GM23338 (cell line): Measurements from ENCODE around the gene RMI1. TPM values are rescaled to one million over a fixed set of nuclear protein-coding genes. Genes with fewer than 3 reads are reported as not detected.

ENCODE experiments used
- ATAC-seq: fragments of 200-7000 bp; cut with Tn5 transposase; 3 replicates; pipeline ENCODE4 v1.9.1; 2020
- DNase-seq: peaks from one replicate; pipeline ENCODE4 v3.0.0-alpha.2; 2015; ENCODE audit warnings: low spot score
- H2AFZ ChIP-seq: fragments of 200-600 bp; sonication (generic); 2 replicates; pipeline ENCODE4 v1.8.0; 2016; ENCODE audit warnings: antibody characterized with exemption, mild to moderate bottlenecking, moderate library complexity
- H3F3A ChIP-seq: fragments of 200-600 bp; sonication (generic); replicated peaks from 2 replicates; pipeline ENCODE4 v1.8.0; 2017; ENCODE audit warnings: antibody characterized with exemption, mixed run types, low read depth
- H3K27ac ChIP-seq: fragments of 200-600 bp; sonication (generic); 2 replicates; pipeline ENCODE4 v1.6.1; 2016; ENCODE audit warnings: low read depth
- H3K27me3 ChIP-seq: fragments of 200-600 bp; sonication (generic); 2 replicates; pipeline ENCODE4 v1.8.0; 2016; ENCODE audit warnings: mild to moderate bottlenecking, mixed run types, moderate library complexity; ENCODE audit not compliant: insufficient read depth
- H3K36me3 ChIP-seq: fragments of 200-600 bp; sonication (generic); 2 replicates; pipeline ENCODE4 v1.8.0; 2016; ENCODE audit warnings: mild to moderate bottlenecking; ENCODE audit not compliant: insufficient read depth
- H3K4me1 ChIP-seq: fragments of 200-600 bp; sonication (generic); 2 replicates; pipeline ENCODE4 v1.8.0; 2016; ENCODE audit warnings: mild to moderate bottlenecking, moderate library complexity; ENCODE audit not compliant: insufficient read depth
- H3K4me2 ChIP-seq: fragments of 200-600 bp; sonication (generic); 2 replicates; pipeline ENCODE4 v1.7.1; 2017; ENCODE audit warnings: mixed run types
- H3K4me3 ChIP-seq: fragments of 200-600 bp; sonication (generic); 2 replicates; pipeline ENCODE4 v1.6.1; 2016; ENCODE audit warnings: mixed run types
- H3K79me2 ChIP-seq: fragments of 200-600 bp; sonication (generic); replicated peaks from 2 replicates; pipeline ENCODE4 v1.8.0; 2017; ENCODE audit warnings: mild to moderate bottlenecking; ENCODE audit not compliant: insufficient read depth
- H3K9me2 ChIP-seq: fragments of 200-600 bp; sonication (generic); 2 replicates; pipeline ENCODE4 v1.8.0; 2017; ENCODE audit not compliant: insufficient read depth
- H4K20me1 ChIP-seq: fragments of 200-600 bp; sonication (generic); replicated peaks from 2 replicates; pipeline ENCODE4 v1.8.0; 2017; ENCODE audit warnings: mild to moderate bottlenecking; ENCODE audit not compliant: insufficient read depth
- H3K27ac Mint-ChIP-seq: 2 replicates; pipeline ENCODE4 v1.8.0; 2020; ENCODE audit warnings: inconsistent platforms, mild to moderate bottlenecking, moderate library complexity, mixed read lengths
- H3K27me3 Mint-ChIP-seq: 3 replicates; pipeline ENCODE4 v1.8.0; 2022; ENCODE audit warnings: low read depth, mild to moderate bottlenecking, moderate library complexity, mixed read lengths, inconsistent platforms; ENCODE audit not compliant: insufficient read depth, poor library complexity
- H3K36me3 Mint-ChIP-seq: 3 replicates; pipeline ENCODE4 v1.8.0; 2021; ENCODE audit warnings: low read depth, mild to moderate bottlenecking, inconsistent platforms, moderate library complexity, mixed read lengths
- H3K4me1 Mint-ChIP-seq: 3 replicates; pipeline ENCODE4 v1.8.0; 2020; ENCODE audit warnings: mild to moderate bottlenecking, inconsistent platforms, mixed read lengths
- H3K4me3 Mint-ChIP-seq: 3 replicates; pipeline ENCODE4 v1.8.0; 2021; ENCODE audit warnings: moderate library complexity, mild to moderate bottlenecking, inconsistent platforms, mixed read lengths
- H3K9me3 Mint-ChIP-seq: 3 replicates; pipeline ENCODE4 v1.8.0; 2020; ENCODE audit warnings: moderate library complexity, mild to moderate bottlenecking, inconsistent platforms, mixed read lengths
- CREB1 ChIP-seq: fragments of 250-450 bp; sonication (Bioruptor Pico); IDR thresholded peaks from 2 replicates; pipeline ENCODE4 v1.5.0; 2020; ENCODE audit warnings: low read depth, mild to moderate bottlenecking, moderate library complexity
- CTCF ChIP-seq, 2 experiments: fragments of 200-600 bp in 1 of 2; sonication (generic) in 1 of 2; conservative IDR thresholded peaks; 2 replicates each; pipeline versions ENCODE4 v1.5.1 to v1.6.1; 2016 to 2017; ENCODE audit warnings: antibody characterized with exemption in 2 of 2, low read depth in 2 of 2, mild to moderate bottlenecking in 2 of 2, moderate library complexity in 1 of 2
- ETS1 ChIP-seq: IDR thresholded peaks from 2 replicates; pipeline ENCODE4 v1.6.1; 2016; ENCODE audit warnings: antibody characterized with exemption
- EZH2 ChIP-seq: fragments of 200-600 bp; sonication (generic); IDR thresholded peaks from one replicate; pipeline ENCODE4 v1.8.0; 2017; ENCODE audit warnings: antibody characterized with exemption, mild to moderate bottlenecking, low read depth; ENCODE audit not compliant: unreplicated experiment
- EZH2phosphoT487 ChIP-seq: fragments of 200-600 bp; sonication (generic); IDR thresholded peaks from one replicate; pipeline ENCODE4 v1.8.1; 2018; ENCODE audit warnings: antibody characterized with exemption; ENCODE audit not compliant: unreplicated experiment
- POLR2AphosphoS5 ChIP-seq: IDR thresholded peaks from 2 replicates; pipeline ENCODE4 v1.6.1; 2016; ENCODE audit warnings: antibody characterized with exemption, low read depth
- REST ChIP-seq: IDR thresholded peaks from one replicate; pipeline ENCODE4 v1.6.1; 2018; ENCODE audit warnings: antibody characterized with exemption; ENCODE audit not compliant: unreplicated experiment
- STAT1 ChIP-seq: IDR thresholded peaks from one replicate; pipeline ENCODE4 v1.6.1; 2016; ENCODE audit warnings: antibody characterized with exemption; ENCODE audit not compliant: unreplicated experiment
- ZNF114 ChIP-seq: fragments of 250-450 bp; sonication (Bioruptor Pico); IDR thresholded peaks from 2 replicates; pipeline ENCODE4 v1.5.0; 2020; ENCODE audit warnings: mild to moderate bottlenecking, moderate library complexity
- ZNF331 ChIP-seq: fragments of 250-450 bp; sonication (Bioruptor Pico); IDR thresholded peaks from 2 replicates; pipeline ENCODE4 v1.5.0; 2020; ENCODE audit warnings: low read depth, mild to moderate bottlenecking, moderate library complexity
- polyA plus RNA-seq: library from polyadenylated mRNA; unstranded; fragments of >200 nt; fragmentation: Nextera tagmentation; extraction: Ambion mirVana; gene quantifications from 2 replicates; pipeline ENCODE4 v1.2.1, GENCODE V29; 2016
- total RNA-seq: library from RNA; depleted of rRNA; stranded (reverse); fragments of >200 nt; shearing (Covaris generic); gene quantifications from 2 replicates; pipeline ENCODE4 v1.2.3, GENCODE V29; 2014

RMI1 gene
- total and polyA plus RNA-seq, 2 experiments from 2014 or later = 16.9 to 36.1 TPM

- TF ChIP-seq CTCF (conservative IDR thresholded peaks at IDR 0.05; ENCODE audit: low read depth in 2 of 2) (no peak), EZH2phosphoT487 (no peak), ZNF114 (CRISPR knock-in tag) (no peak), ETS1 (no peak)
Observed at GRCh38 chr9:83986195-83986594, 5.6 kb downstream of the RMI1 start (continued).

GRCh38 chr9:83986765-83987401 lies 6.3 kb downstream of the RMI1 start:
- Mint-ChIP-seq H3K9me3 (no peaks in the 10 kb centered on the region), H3K27me3 (peaks cover 4% of the 10 kb centered on the region), H3K4me1 (peaks cover 19% of the 10 kb centered on the region), H3K27ac (no peak overlapping the region), H3K4me3 (no peak overlapping the region), H3K36me3 (peaks cover 23% of the 10 kb centered on the region)
- Histone ChIP-seq H3K9me2 (no peaks in the 10 kb centered on the region), H3K4me2 (no peak overlapping the region), H3K27me3 (no peaks in the 10 kb centered on the region), H3K27ac (no peak overlapping the region), H3K4me1 (peaks cover 12% of the 10 kb centered on the region), H4K20me1 (peaks cover 47% of the 10 kb centered on the region), H3K4me3 (no peak overlapping the region), H3K36me3 (no peaks in the 10 kb centered on the region), H3F3A (no peaks in the 10 kb centered on the region), H2AFZ (no peak overlapping the region), H3K79me2 (peaks cover 98% of the 10 kb centered on the region)
- TF ChIP-seq CREB1 (CRISPR knock-in tag) (no peak), CTCF (conservative IDR thresholded peaks at IDR 0.05; ENCODE audit: low read depth in 2 of 2) (no peak), POLR2AphosphoS5 (no peak), STAT1 (no peak), ETS1 (no peak), ZNF331 (no peak), ZNF114 (CRISPR knock-in tag) (no peak), EZH2 (no peak), REST (no peak), EZH2phosphoT487 (no peak)
- ATAC-seq (peak; percentile 38; the same call in 1 of the 3 replicates), DNase-seq (no peak)
